ENCODE measurements around the gene ANXA5. TPM values are rescaled to one million over a fixed set of nuclear protein-coding genes. Genes with fewer than 3 reads are reported as not detected.

The ANXA5 gene
- total and polyA plus RNA-seq, 2 donors (not counting 1 experiment from before 2014, with no cell fraction given), result 42.4 to 67.8 TPM

GRCh38 chr4:121669163-121669550, 27.6 kb downstream of the ANXA5 start:
- no peaks in the 10 kb centered on the region for H3K79me2 ChIP-seq (ENCODE audit: control insufficient read depth, insufficient read depth, low read length)
- no peaks in the 10 kb centered on the region for H3K9me3 ChIP-seq (ENCODE audit: control extremely low read depth in 1 of 3, control insufficient read depth in 2 of 3, insufficient read depth in 1 of 3, low read length in 2 of 3)
- no peaks in the 10 kb centered on the region for H4K20me1 ChIP-seq (ENCODE audit: control insufficient read depth, insufficient read depth, low read length, poor library complexity, severe bottlenecking)
- H3K27ac Mint-ChIP-seq, result no peak overlapping the region
- H2AFZ ChIP-seq (ENCODE audit: insufficient read depth, low read depth, low read length, poor library complexity, severe bottlenecking), result no peak overlapping the region
- CTCF ChIA-PET, result no interaction called here
- H3K4me1 Mint-ChIP-seq, result no peaks in the 10 kb centered on the region
- no peak overlapping the region for H3K4me3 ChIP-seq (ENCODE audit: control extremely low read depth in 1 of 5, extremely low read depth in 1 of 5, insufficient read depth in 1 of 5, low read depth in 2 of 5, low read length in 4 of 5)
- no CpG with 5 or more reads among the region's 2 CpGs for WGBS (ENCODE audit: insufficient coverage)
- intact Hi-C loops (cut with micrococcal nuclease), result no loop called here
- H3K4me1 ChIP-seq (ENCODE audit: control insufficient read depth in 2 of 2, insufficient read depth in 2 of 2, low read length in 2 of 2), result no peaks in the 10 kb centered on the region
- no peak for ATAC-seq (ENCODE audit: low read depth)
- no peak for DNase-seq
- no peak overlapping the region for H3K4me3 Mint-ChIP-seq
- no peaks in the 10 kb centered on the region for H3K27me3 ChIP-seq (replicated peaks in 1 of 4; ENCODE audit: control extremely low read depth in 1 of 4, control insufficient read depth in 3 of 4, insufficient read depth in 4 of 4, low read length in 3 of 4)
- H3K9ac ChIP-seq (ENCODE audit: low read length), result no peak overlapping the region
- no peaks in the 10 kb centered on the region for H3K9me3 Mint-ChIP-seq (ENCODE audit: insufficient read depth)
- H3K27ac ChIP-seq (ENCODE audit: low read length in 2 of 2), result no peak overlapping the region
- POLR2A ChIA-PET, result no interaction called here
- no peak overlapping the region for H3K4me2 ChIP-seq (replicated peaks; ENCODE audit: low read depth, low read length, poor library complexity, severe bottlenecking)
- peaks cover 0 to 31% of the 10 kb centered on the region in 2 experiments for H3K36me3 ChIP-seq (replicated peaks in 1 of 2; ENCODE audit: control extremely low read depth in 1 of 2, control insufficient read depth in 1 of 2, extremely low read depth in 1 of 2, insufficient read depth in 2 of 2, low read length in 1 of 2)
- TF ChIP-seq CTCF (IDR thresholded peaks at IDR 0.05) (no peak), EZH2 (IDR thresholded peaks at IDR 0.05; ENCODE audit: borderline replicate concordance, insufficient read depth, low read depth, low read length, poor library complexity, severe bottlenecking) (no peak)
- no peaks in the 10 kb centered on the region for H3K27me3 Mint-ChIP-seq

- Histone ChIP-seq H2AFZ (ENCODE audit: insufficient read depth, low read depth, low read length, poor library complexity, severe bottlenecking) (no peak overlapping the region), H3K27ac (ENCODE audit: low read length in 2 of 2) (no peak overlapping the region), H3K4me2 (replicated peaks; ENCODE audit: low read depth, low read length, poor library complexity, severe bottlenecking) (no peak overlapping the region), H3K27me3 (replicated peaks in 1 of 4; ENCODE audit: control extremely low read depth in 1 of 4, control insufficient read depth in 3 of 4, insufficient read depth in 4 of 4, low read length in 3 of 4) (no peaks in the 10 kb centered on the region), H3K4me3 (ENCODE audit: control extremely low read depth in 1 of 5, extremely low read depth in 1 of 5, insufficient read depth in 1 of 5, low read depth in 2 of 5, low read length in 4 of 5) (no peak overlapping the region), H3K4me1 (ENCODE audit: control insufficient read depth in 2 of 2, insufficient read depth in 2 of 2, low read length in 2 of 2) (no peaks in the 10 kb centered on the region), H4K20me1 (ENCODE audit: control insufficient read depth, insufficient read depth, low read length, poor library complexity, severe bottlenecking) (no peaks in the 10 kb centered on the region), H3K9me3 (ENCODE audit: control extremely low read depth in 1 of 3, control insufficient read depth in 2 of 3, insufficient read depth in 1 of 3, low read length in 2 of 3) (no peaks in the 10 kb centered on the region), H3K79me2 (ENCODE audit: control insufficient read depth, insufficient read depth, low read length) (no peaks in the 10 kb centered on the region), H3K9ac (ENCODE audit: low read length) (no peak overlapping the region), H3K36me3 (replicated peaks in 1 of 2; ENCODE audit: control extremely low read depth in 1 of 2, control insufficient read depth in 1 of 2, extremely low read depth in 1 of 2, insufficient read depth in 2 of 2, low read length in 1 of 2) (peaks cover 0 to 31% of the 10 kb centered on the region in 2 experiments)
- TF ChIP-seq CTCF (IDR thresholded peaks at IDR 0.05), result no peak
- no peak for TF ChIP-seq EZH2 (IDR thresholded peaks at IDR 0.05; ENCODE audit: borderline replicate concordance, insufficient read depth, low read depth, low read length, poor library complexity, severe bottlenecking)
- intact Hi-C loops (cut with micrococcal nuclease), result no loop called here
- CTCF ChIA-PET, result interaction anchor here (0.6 kb wide), 1 partner anchor 19 kb away, joined by 3 read pairs; no protein-coding TSS in a partner anchor
- Mint-ChIP-seq H3K4me3 (no peak overlapping the region), H3K27ac (no peak overlapping the region), H3K27me3 (no peaks in the 10 kb centered on the region), H3K9me3 (ENCODE audit: insufficient read depth) (no peaks in the 10 kb centered on the region), H3K4me1 (no peaks in the 10 kb centered on the region)
- DNase-seq, result no peak
- POLR2A ChIA-PET, result no interaction called here
- ATAC-seq (ENCODE audit: low read depth), result no peak
- WGBS (ENCODE audit: insufficient coverage), result 94% methylated on average over 3 of the region's 4 CpGs
Measured at GRCh38 chr4:121668368-121669162, 28.2 kb downstream of the ANXA5 start.
